ENCODE results near the gene ARHGAP27. TPM values are rescaled to one million over a fixed set of nuclear protein-coding genes. Genes with fewer than 3 reads are reported as not detected.

Gene ARHGAP27
- total and polyA plus RNA-seq, 12 donors: 15.2 to 65.8 (median 25.3) TPM

DNA sequence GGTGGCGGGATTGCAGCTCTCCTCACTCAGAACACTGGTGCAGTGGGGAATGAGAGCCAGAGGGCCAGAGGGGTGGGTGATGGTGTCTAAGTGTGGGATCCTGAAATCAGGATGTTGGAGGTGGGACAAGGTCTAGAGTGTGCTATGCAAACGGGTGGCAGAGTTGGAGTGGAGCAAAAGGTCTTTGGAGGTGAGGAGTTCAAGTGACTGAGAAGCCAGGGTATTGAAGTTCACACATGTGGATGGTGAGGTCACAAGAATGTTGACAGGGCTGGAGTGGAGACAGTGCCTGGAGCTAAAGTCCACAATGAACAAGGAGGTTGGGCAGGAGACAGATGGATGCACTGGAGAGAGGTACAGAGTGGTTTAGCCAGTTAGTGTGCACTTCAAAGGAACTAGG lies 77.6 kb downstream of the ARHGAP27 start:
- Histone ChIP-seq H3K36me3 (no peaks in the 10 kb centered on the region), H3K27ac (no peak overlapping the region), H3K4me1 (peaks cover 0 to 8% (median 0%) of the 10 kb centered on the region in 9 donors), H3K27me3 (no peaks in the 10 kb centered on the region), H3K9me3 (peaks cover 0 to 15% (median 0%) of the 10 kb centered on the region in 11 donors), H3K4me3 (no peak overlapping the region)
- 68 to 75% methylated on average over 2 of the region's 2 CpGs for WGBS, 2 donors
- no peak for DNase-seq
- intact Hi-C loops (cut with DNase I): no loop called here
- TF ChIP-seq, protein P1, sequence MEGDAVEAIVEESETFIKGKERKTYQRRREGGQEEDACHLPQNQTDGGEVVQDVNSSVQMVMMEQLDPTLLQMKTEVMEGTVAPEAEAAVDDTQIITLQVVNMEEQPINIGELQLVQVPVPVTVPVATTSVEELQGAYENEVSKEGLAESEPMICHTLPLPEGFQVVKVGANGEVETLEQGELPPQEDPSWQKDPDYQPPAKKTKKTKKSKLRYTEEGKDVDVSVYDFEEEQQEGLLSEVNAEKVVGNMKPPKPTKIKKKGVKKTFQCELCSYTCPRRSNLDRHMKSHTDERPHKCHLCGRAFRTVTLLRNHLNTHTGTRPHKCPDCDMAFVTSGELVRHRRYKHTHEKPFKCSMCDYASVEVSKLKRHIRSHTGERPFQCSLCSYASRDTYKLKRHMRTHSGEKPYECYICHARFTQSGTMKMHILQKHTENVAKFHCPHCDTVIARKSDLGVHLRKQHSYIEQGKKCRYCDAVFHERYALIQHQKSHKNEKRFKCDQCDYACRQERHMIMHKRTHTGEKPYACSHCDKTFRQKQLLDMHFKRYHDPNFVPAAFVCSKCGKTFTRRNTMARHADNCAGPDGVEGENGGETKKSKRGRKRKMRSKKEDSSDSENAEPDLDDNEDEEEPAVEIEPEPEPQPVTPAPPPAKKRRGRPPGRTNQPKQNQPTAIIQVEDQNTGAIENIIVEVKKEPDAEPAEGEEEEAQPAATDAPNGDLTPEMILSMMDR (IDR thresholded peaks at IDR 0.05): no peak
- ATAC-seq: no peak

DNA sequence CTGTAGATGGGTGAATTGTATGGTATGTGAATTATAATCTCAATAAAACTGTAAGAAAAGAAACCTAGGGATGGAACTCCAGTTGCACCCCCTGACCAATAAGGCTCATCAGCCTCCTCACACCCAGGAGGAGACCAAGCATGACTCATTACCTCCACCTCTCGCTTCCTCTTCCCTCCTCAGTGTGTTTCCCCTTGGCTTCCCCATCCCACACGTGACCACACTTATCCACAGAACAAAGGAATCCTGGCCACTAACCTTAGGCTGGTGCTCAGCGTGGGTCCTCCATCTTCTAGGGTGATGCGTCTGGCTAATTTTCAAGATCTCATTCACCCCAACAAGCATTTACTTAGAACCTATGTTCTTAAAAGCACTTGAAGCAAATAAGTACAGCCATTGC lies 79.6 kb downstream of the ARHGAP27 start:
- TF ChIP-seq, protein P1 (IDR thresholded peaks at IDR 0.05): no peak
- DNase-seq: no peak
- peaks cover 0 to 15% (median 0%) of the 10 kb centered on the region in 11 donors for H3K9me3 ChIP-seq
- 70 to 81% methylated on average over 4 of the region's 4 CpGs for WGBS, 2 donors
- H3K36me3 ChIP-seq: no peaks in the 10 kb centered on the region
- ATAC-seq: peak in 1 of 8 donors; percentile 37
- no peak overlapping the region for H3K27ac ChIP-seq
- intact Hi-C loops (cut with DNase I): no loop called here
- peaks cover 0 to 8% (median 0%) of the 10 kb centered on the region in 9 donors for H3K4me1 ChIP-seq
- no peaks in the 10 kb centered on the region for H3K27me3 ChIP-seq
- no peak overlapping the region for H3K4me3 ChIP-seq

DNA sequence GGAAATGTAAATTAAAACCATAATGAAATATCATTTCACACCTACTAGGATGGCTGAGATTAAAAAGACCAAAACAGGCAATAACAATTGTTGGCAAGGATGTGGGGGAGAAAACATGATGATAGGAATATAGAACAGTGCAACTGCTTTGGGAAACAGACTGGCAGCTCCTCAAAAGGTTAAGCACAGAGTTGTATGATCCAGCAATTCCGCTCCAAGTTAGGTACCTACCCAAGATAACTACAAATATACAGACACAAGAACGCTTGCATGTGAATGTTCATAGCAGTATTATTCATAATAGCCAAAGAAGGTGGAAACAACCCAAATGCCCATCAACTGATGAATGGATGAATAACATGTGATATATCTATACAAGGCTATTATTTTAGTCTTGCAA lies 80.8 kb downstream of the ARHGAP27 start:
- peaks cover 0 to 15% (median 0%) of the 10 kb centered on the region in 11 donors for H3K9me3 ChIP-seq
- no peak overlapping the region for H3K27ac ChIP-seq
- no peaks in the 10 kb centered on the region for H3K27me3 ChIP-seq
- peaks cover 0 to 15% (median 0%) of the 10 kb centered on the region in 9 donors for H3K4me1 ChIP-seq
- TF ChIP-seq, protein P1 (IDR thresholded peaks at IDR 0.05): no peak
- DNase-seq (no peak), ATAC-seq (no peak)
- no peak overlapping the region for H3K4me3 ChIP-seq
- intact Hi-C loops (cut with DNase I): no loop called here
- H3K36me3 ChIP-seq: no peaks in the 10 kb centered on the region
- WGBS, 2 donors: 96 to 99% methylated on average over 2 of the region's 2 CpGs

DNA sequence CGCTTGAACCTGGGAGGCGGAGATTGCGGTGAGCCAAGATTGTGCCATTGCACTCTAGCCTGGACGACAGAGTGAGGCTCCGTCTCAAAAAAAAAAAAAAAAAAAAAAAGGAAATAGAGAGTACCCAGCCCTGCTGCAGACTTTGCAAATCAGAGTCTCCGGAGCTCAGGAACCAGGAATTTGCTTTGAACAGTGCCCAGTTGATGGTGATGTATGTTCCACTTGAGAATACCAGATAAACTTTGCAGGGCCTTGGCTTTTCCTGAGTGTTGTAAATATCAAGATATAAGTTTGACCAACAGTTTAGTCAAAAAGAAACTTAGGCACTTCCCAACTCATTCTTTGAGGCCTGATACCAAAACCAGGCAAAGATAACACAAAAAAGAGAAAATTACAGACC lies 85.2 kb downstream of the ARHGAP27 start:
- 61 to 72% methylated on average over 6 of the region's 6 CpGs for WGBS, 2 donors
- ATAC-seq: no peak
- Histone ChIP-seq H3K4me1 (peaks cover 0 to 24% (median 0%) of the 10 kb centered on the region in 9 donors), H3K9me3 (peaks cover 0 to 15% (median 0%) of the 10 kb centered on the region in 11 donors), H3K36me3 (no peaks in the 10 kb centered on the region), H3K4me3 (no peak overlapping the region), H3K27ac (peak overlapping the region in 2 of 10 donors; percentile 13 to 70), H3K27me3 (no peaks in the 10 kb centered on the region)
- intact Hi-C loops (cut with DNase I): no loop called here
- no peak for DNase-seq
- TF ChIP-seq, protein P1 (IDR thresholded peaks at IDR 0.05): no peak
